HL-60/S4 (cell line): ENCODE measurements around the gene TMEM250.
"Not testable (repeated sequence)": the region's sequence is repeated elsewhere in the genome, so short reads cannot be mapped to it uniquely, and the experiment has no call there.

Experiments
- in situ Hi-C: fragments of 300-500 bp; cut with MboI; formaldehyde crosslinking; loops from 2 replicates; pipeline ENCODE4 v1.14.3; 2022; ENCODE audit warnings: low sequenced_read_pairs

TMEM250 gene

DNA sequence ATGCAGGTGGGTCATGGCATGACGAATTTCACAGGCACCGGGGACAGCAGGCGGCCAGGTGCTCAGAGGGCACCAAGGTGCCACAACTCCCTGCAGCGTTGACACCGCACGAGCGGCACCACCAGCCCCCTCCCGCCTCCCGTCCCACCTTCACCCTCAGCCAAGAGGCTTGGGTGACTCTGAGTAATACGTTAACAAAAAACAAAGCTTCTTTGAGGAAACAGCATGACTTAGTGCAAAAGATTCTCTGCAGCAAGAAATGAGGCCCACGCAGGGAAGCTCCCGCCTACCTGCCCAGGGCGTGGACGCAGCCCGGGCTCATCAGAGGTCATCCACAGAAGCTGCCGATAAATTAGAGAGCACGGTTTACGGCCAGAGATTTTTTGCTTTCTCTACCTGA, 4.1 kb downstream of the TMEM250 start:
- in situ Hi-C loops, result no loop called here

DNA sequence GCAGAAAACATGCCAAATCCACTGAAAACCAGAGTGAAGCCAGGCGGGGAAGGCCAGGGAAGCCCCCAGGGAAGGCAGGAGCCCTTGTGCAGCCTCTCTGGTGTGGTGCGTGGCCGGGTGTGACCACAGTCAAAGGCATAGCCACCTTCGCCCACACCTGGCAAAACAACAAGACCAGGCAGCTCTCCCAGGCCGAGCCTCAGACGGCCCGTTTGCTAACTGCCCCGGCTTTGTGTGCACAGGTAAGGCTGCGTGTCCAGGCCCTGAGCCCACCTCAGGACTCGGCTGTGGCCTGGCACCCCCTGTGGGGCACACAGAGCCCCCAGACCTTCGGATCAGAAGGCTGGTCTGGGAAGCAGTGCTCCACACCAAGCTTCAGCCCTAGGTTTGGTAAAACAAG, 6.1 kb downstream of the TMEM250 start:
- in situ Hi-C loops, result no loop called here

DNA sequence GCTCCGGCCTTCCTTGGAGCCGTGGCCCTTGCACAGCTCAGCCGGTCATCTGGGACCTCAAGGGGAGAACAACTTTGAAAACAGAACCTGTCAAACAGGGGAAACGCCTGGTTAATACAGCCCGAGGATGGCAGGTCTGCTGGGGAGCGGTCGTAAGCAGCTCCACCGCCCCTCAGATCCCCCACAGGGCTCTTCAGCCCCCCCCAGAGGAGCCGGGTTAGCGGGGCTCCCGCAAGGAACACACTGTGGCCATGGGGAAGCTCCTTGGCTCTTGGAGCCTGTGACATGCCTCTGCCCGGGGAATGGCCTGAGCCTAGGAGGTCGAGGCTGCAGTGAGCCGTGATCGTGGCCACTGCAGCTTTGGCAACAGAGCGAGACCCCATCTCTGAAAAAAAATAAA, 6.8 kb downstream of the TMEM250 start:
- in situ Hi-C loops, result no loop called here

DNA sequence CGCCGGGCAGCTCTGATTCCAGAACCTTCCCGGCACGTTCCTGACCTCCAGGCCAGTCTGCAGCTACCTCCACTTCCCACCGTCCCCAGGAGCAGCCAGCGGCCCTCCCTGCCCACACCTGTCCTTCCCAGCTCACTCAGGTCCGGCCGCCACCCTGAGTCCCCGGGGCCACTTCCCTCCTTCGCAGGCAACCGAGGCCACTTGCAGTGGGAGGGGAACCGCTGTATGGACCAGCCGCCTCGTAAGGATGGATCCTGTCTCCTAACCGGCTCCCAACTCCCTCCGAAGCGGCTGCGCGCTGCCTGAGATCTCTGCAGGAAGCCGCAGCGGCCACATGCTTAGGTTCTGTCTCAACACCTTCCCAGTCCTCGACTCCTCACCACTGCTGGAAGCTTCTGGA, 7.5 kb downstream of the TMEM250 start:
- in situ Hi-C loops, result no loop called here

DNA sequence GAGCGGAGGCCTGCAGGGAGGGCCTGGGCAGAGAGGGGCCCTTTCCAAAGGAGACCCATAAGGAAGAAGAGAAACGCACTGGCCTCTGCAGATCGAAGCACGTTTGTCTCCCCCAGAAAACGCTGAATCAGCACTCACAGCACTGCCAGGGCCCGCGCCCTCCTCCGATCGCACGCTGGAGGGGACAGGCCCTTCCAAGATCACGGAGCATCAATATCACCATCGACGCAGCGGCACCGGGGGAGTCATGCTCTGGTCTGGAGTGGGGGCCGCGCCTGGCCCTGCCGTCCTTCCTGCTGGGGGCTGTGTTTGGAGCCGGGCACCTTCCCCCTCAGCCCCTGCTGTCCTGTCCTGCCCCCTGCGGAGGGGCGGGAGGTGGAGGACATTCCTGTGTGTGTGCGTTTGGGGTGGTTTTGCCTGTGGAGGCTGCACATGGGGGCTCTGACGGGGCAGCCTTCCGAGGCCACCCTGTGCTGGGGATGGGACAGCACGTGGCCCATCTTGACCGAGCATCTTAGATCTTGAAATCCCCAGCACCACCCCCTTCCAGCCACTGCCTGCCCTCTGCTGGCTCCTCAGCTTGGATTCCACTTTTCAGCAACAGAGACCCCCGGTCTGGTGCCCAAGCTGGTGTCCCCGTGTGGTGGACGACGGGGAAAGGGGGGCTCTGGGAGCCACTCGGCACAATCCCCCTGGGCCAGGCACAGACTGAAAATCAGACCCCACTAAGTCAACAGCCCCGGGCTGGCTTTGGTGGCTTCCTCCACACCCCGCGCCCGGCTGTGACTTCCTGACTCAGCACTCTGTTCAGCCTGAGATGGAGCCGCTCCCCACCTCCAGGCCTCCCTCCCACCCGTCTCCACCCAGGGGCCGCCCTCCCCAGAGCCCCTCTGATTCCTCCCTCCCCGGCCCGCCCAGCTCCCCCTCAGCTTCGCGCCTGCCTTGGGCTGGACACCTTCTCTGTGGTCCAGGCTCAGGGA, 8.3 kb downstream of the TMEM250 start:
- in situ Hi-C loops, result no loop called here

GRCh38 chr9:136109351-136110081, 9.2 kb downstream of the TMEM250 start:
- in situ Hi-C loops, result no loop called here

- in situ Hi-C loops, result no loop called here
These were observed 9.9 kb downstream of the TMEM250 start for GRCh38 chr9:136108648-136109266.

- in situ Hi-C loops, result no loop called here
These were observed 10.6 kb downstream of the TMEM250 start for GRCh38 chr9:136107953-136108647.

- in situ Hi-C loops, result no loop called here
These were observed 11.3 kb downstream of the TMEM250 start for GRCh38 chr9:136107155-136107952.

DNA sequence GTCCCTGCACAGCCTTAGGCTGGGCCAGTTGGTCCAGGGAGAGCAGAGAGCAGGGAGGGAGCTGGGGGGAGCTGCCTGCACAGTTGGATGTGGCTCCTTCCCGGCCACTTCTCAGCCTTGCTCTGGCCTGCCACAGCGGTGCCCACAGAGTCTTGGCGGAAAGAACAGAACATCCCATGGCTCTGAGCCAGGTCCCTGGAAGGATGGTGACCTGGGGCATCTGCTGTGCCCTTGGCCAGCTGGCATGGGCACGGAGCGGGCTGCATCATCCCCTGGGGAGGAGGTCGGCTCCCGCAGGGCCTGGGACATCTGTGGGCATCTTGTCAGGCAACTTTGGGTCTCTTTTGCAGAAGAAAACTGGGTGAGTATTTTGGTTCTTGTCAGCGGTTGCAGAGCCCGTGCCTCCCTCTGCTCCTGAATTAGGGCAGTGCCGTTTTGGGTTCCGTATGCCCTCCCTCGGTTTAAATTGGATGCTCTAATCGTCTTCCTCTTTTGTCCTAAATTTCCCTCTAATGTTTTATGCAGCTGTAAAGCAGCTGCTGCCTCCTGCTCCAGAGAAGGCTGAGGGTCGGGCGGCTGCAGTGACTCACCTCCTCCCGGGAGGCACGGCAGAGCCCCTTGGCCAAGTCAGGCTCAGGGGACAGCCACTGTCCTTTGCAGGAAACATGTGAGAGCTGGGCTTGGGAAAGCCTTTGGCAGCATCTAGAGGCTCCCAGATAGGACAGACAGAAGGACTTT, 13.1 kb downstream of the TMEM250 start:
- in situ Hi-C loops, result no loop called here

- in situ Hi-C loops, result no loop called here
These were observed 13.8 kb downstream of the TMEM250 start for GRCh38 chr9:136104916-136105315.

DNA sequence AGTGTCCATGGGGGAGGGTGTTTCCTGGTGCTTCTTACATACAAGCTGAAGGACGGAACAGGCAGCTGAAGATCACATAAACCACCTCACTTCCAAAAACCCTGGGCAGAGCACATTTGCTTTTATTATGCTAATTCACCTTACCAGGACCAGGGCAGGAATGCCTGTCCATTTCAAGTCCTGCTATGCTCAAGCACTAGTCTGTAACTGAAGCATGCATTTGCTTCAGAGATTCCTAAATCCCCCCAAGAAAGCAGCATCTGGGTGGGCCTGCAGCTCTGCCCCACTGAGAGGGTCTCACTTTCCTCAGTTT, 14.2 kb downstream of the TMEM250 start:
- in situ Hi-C loops, result no loop called here

- in situ Hi-C loops, result no loop called here
These were observed 14.8 kb downstream of the TMEM250 start for GRCh38 chr9:136103651-136104487.

DNA sequence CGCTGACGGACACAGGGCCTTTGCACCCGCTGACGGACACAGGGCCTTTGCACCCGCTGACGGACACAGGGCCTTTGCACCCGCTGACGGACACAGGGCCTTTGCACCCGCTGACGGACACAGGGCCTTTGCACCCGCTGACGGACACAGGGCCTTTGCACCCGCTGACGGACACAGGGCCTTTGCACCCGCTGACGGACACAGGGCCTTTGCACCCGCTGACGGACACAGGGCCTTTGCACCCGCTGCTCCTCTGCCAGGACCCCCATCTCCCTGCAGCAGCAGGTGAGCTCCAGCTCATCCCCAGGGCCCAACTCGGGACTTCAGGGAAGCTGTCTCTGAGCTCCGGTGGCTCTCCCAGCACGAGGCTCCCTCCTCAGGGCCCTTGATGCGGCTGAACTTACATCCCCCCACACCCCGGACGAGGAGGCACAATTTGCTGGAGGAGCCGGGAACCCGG, 17.0 kb downstream of the TMEM250 start:
- in situ Hi-C loops, result not testable (repeated sequence)

- in situ Hi-C loops, result no loop called here
These were observed 17.7 kb downstream of the TMEM250 start for GRCh38 chr9:136100700-136101614.

- in situ Hi-C loops, result no loop called here
These were observed 19.1 kb downstream of the TMEM250 start for GRCh38 chr9:136099542-136099941.

DNA sequence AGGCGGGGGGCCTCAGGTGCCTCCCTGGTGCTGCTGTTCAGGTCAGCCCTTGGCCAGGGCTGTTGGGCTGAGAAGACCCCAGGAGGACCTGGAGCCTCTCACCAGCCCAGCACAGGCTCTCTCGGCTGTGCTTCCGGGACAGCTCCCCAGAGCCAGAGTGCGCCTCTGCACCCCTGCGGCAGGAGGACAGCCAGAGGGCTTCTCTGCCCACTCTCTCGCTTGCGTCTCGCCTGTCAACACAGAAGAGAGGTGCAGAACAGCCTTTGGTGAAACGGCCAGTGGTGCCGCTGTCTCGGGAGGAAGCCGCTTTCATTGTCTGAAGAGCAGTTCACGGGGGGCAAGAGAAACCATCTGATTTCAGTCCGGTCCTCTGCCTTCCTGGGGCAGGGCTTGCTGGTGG, 19.8 kb downstream of the TMEM250 start:
- in situ Hi-C loops, result no loop called here

GRCh38 chr9:136098210-136098609, 20.5 kb downstream of the TMEM250 start:
- in situ Hi-C loops, result no loop called here
